ENCODE results near the gene MAP2K6.

The MAP2K6 gene

GRCh38 chr17:69497161-69497560 lies 82.7 kb downstream of the MAP2K6 start:
- DNase-seq, result no peak

DNA sequence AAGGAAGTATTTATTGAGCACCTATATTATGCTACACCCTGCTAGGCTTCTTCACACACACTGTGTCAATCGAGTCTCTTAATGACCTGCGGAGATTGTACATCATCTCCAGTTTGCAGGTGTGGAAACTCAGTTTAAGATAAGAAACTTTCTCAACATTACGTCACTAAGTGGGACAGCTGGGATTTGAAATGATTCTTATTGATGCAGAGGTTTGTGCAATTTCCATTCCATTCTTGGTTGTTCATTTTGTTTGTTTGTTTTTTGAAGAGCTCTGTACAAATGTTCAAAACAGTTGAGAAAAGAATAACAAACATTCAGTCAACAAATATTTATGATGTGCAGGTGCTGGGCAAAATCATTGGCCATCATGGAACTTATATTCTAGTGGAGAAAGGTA lies 84.8 kb downstream of the MAP2K6 start:
- no peak for DNase-seq

- peak; percentile 18 for DNase-seq
Observed at GRCh38 chr17:69500911-69501429, 86.5 kb downstream of the MAP2K6 start.

GRCh38 chr17:69501591-69502468 lies 87.3 kb downstream of the MAP2K6 start:
- DNase-seq, result peak; percentile 29

- no peak for DNase-seq
Observed at GRCh38 chr17:69503711-69504110, 89.2 kb downstream of the MAP2K6 start.

DNA sequence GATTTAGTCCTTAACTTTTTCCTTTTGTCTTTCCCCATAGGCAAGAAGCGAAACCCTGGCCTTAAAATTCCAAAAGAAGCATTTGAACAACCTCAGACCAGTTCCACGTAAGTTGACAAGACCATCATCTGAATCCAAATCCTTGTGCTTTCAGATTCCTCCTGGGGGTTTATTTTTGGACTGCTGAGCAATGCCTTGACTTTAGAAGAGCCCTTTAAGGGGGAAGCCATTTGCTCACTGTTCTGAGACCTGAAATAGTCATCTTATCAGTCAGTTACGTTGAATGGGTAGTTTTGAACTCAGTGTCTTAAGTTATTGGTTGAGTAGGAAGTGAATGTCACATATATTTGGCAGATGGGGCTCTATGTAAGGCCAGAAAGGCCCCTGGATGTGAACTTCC lies 91.2 kb downstream of the MAP2K6 start:
- DNase-seq, result no peak

GRCh38 chr17:69506489-69506888 lies 92.0 kb downstream of the MAP2K6 start:
- no peak for DNase-seq

DNA sequence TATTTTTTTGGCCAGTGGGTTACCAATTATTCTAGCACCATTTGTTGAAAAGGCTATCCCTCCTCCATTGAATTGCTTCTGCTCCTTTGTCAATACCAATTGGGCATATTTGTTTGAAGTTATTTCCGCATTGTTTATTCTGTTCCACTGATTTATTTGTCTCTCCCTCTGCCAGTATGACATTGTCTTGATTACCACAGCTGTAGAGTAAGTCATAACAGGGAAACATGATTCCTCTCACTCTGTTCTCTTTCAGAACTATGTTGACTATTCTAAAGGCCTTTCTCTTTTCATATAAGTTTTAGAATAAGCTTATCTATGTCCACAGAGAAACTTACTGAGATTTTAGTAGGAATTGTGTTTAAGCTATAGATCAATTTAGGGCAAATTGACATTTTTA lies 94.3 kb downstream of the MAP2K6 start:
- DNase-seq, result no peak

- DNase-seq, result no peak
Observed at GRCh38 chr17:69511250-69511649, 96.8 kb downstream of the MAP2K6 start.

- DNase-seq, result no peak
Observed at GRCh38 chr17:69512946-69513345, 98.4 kb downstream of the MAP2K6 start.

DNA sequence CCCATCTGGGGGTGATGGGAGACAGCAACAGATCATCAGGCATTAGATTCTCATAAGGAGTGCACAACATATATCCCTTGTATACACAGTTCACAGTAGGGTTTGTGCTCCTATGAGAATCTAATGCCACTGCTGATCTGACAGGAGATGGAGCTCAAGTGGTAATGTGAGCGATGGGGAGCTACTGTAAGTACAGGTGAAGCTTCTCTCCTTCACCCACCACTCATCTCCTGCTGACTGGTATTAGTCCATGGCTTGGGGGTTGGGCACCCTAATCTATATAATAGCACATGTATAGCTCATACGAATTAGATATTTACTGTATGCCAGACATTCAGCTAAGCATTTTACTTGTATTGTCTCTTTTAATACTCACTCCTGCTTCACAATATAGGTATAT lies 101.7 kb downstream of the MAP2K6 start:
- no peak for DNase-seq

GRCh38 chr17:69516911-69517310 lies 102.4 kb downstream of the MAP2K6 start:
- DNase-seq, result no peak

DNA sequence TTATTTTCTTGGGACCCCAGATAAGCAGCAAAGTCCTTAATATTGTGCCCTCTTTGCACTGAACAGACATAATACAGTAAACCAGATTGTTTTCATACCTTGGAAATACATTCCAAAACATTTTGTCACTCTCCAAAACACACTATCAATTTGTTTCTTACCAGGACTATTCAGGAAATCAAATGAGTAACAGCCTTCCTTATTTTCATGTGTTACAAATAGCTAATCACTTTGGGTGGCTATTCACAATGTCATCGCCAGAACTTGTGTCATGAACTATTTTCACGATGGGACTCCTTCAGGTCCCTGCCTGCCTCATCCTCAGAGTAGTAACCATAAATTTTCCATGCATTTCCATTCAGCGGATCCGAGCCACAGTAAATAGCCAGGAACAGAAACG lies 104.5 kb downstream of the MAP2K6 start:
- no peak for DNase-seq

DNA sequence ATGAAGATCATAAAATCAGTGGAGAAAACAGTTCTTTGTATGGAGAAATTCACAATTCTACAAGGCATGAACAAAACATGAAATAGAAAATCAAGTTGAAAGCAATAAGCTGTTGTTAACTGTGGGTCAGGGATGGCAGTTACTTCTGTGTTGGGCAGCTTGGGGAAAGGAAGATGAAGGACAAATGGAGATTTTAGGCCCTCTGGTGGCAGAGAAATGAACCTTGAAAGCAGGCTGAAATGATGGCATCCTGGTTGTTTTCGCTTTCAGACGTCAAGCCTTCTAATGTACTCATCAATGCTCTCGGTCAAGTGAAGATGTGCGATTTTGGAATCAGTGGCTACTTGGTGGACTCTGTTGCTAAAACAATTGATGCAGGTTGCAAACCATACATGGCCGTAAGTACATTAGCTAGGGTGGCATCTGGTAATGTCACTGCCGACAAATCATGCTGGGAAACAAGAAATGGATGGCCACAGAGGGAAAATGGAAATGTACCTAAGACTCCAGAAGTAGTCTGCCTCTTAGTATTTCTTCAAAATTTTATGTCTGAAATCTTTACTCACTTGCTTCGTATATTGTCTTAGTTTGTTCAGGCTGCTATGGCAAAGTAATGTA lies 108.9 kb downstream of the MAP2K6 start:
- peak; percentile 25 for DNase-seq

- DNase-seq, result no peak
Observed at GRCh38 chr17:69524854-69525253, 110.4 kb downstream of the MAP2K6 start.

GRCh38 chr17:69525920-69526841 lies 111.7 kb downstream of the MAP2K6 start:
- peak; percentile 26 for DNase-seq

DNA sequence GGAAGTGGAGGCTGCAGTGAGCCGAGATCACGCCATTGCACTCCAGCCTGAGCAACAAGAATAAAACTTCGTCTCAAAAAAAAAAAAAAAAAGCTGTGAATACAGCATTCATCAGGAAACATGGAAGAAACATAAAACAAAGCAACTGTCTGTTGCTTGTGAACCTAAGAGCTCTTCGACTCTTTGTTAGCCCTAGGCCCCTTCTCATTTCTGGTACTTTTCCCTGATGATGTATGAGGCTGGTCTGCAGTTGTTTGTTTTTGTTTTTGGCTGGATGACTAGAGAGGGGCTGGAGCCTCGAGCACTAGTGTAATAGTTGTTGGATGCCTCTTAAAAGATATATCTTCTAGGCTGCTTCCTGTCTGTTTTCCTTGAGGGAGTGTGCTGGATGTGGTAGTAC lies 113.5 kb downstream of the MAP2K6 start:
- no peak for DNase-seq

- DNase-seq, result no peak
Observed at GRCh38 chr17:69533481-69534234, 119.2 kb downstream of the MAP2K6 start.

DNA sequence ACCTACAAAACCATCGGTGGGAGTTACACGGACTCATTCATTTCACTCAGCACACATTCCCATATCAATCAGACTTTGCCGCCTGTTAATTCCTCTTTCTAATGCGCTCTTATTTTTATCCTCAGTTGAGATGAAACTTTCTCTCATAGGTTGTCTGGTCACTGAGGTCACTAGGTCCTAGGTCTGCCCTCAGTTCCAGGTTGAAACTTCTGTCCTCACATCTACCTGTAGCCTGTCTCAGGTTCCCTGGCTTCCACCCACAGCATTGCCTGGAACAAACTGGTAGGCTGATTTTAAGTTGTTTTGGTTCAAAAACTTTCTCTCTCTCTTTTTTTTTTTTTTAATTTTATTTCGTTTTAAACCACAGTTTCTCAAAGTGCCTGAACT lies 119.7 kb downstream of the MAP2K6 start:
- no peak for DNase-seq

DNA sequence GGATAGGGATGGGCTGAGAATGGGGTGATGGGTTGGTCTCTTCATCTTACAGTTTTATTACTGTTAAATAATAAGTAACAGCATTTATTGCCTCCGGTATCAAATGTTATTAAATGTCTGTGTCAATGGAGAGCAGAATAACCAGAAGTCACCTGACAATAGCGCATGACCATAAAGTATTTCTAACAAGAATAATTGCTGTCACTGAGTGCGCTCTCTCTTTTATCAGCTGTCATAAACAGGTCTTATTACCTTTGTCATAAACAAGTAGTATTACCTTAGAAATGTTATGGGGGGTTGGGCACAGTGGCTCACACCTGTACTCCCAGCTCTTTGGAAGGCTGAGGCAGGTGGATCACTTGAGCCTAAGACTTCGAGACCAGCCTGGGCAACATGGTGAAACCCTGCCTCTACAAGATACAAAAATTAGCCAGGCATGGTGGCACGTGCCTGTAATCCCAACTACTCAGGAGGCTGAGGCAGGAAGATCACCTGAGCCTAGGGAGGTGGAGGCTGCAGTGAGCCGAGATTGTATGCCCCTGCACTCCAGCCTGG lies 120.6 kb downstream of the MAP2K6 start:
- no peak for DNase-seq

DNA sequence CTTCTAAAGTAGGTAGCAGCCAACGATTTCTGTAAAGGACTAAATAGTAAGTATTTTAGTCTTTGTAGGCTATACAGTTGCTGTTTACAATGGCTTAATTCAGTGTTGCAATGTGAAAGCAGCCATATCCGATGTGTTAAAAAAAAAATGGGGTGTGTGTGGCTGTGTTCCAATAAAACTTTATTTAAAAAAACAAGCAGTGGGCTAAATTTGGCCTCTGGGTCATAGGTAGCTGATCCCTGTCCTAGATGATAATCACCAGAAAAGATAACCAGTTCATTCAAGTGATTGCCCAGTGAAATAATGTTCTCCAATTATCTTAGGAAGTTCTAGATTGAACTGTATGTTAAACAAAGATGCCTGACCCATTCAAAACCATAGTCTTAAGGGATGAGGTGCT lies 124.3 kb downstream of the MAP2K6 start:
- DNase-seq, result no peak

DNA sequence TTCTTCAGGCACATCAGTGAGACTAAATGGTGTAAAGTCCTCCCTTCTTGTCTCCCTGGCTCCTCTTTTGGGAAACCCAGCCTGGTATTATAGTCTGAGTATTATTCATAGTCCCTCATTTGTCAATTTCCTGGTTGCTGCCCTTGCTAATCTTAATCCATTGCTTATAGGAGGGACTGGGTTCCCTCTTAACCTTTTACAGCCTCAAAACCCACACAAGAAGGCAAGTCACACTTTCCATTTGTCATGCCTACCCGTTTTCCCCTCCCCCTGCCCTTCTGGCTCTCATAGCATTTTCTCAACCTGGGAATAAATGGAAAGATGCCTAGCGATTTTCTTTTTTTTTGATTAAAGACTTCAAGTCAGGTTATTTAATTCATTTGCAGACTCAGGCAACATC lies 124.8 kb downstream of the MAP2K6 start:
- DNase-seq, result no peak
